BLaER1 (cell line): ENCODE data around the gene FBXW2.
A peak's percentile ranks its signal among the peaks of the same experiment; 100 is the strongest.

Experiments
- H3K27ac ChIP-seq: shearing (Covaris generic); formaldehyde crosslinking; 2 replicates; pipeline ENCODE4 v1.8.1; 2022
- H3K27me3 ChIP-seq: shearing (Covaris generic); formaldehyde crosslinking; 2 replicates; pipeline ENCODE4 v1.8.1; 2022
- H3K36me3 ChIP-seq: shearing (Covaris generic); formaldehyde crosslinking; 2 replicates; pipeline ENCODE4 v1.8.1; 2022
- H3K4me1 ChIP-seq: shearing (Covaris generic); formaldehyde crosslinking; 2 replicates; pipeline ENCODE4 v1.8.1; 2022
- H3K4me2 ChIP-seq: shearing (Covaris generic); formaldehyde crosslinking; 2 replicates; pipeline ENCODE4 v1.8.1; 2022
- H3K4me3 ChIP-seq: shearing (Covaris generic); formaldehyde crosslinking; 2 replicates; pipeline ENCODE4 v1.8.1; 2022
- H3K9ac ChIP-seq: shearing (Covaris generic); formaldehyde crosslinking; 2 replicates; pipeline ENCODE4 v1.8.1; 2022
- H3K9me3 ChIP-seq: shearing (Covaris generic); formaldehyde crosslinking; 2 replicates; pipeline ENCODE4 v1.8.1; 2022
- H4K20me1 ChIP-seq: shearing (Covaris generic); formaldehyde crosslinking; 2 replicates; pipeline ENCODE4 v1.8.1; 2022
- Cebpa-rat ChIP-seq: shearing (Covaris generic); IDR thresholded peaks from 2 replicates; pipeline ENCODE4 v1.8.1; 2022

FBXW2 gene

GRCh38 chr9:120792898-120793765, at the start of gene FBXW2:
FBXW2 (minus strand) TSS chr9:120793416; CDS start chr9:120788258, 5,158 bp downstream.
- H3K4me1 ChIP-seq: peaks cover 30% of the 10 kb centered on the region
- no peak for TF ChIP-seq Cebpa-rat
- no peaks in the 10 kb centered on the region for H3K9me3 ChIP-seq
- H3K27me3 ChIP-seq: no peaks in the 10 kb centered on the region
- H3K4me3 ChIP-seq: peak within 1 kb of the TSS; percentile 95
- H3K9ac ChIP-seq: peak within 1 kb of the TSS; percentile 94
- H3K36me3 ChIP-seq: peaks cover 10% of the 10 kb centered on the region
- peak within 1 kb of the TSS; percentile 88 for H3K27ac ChIP-seq
- peaks cover 27% of the 10 kb centered on the region; the same call in 1 of the 2 replicates for H4K20me1 ChIP-seq
- H3K4me2 ChIP-seq: peak within 1 kb of the TSS; percentile 91

GRCh38 chr9:120841930-120842684, 48.9 kb upstream of the FBXW2 start:
- H3K9ac ChIP-seq: 0 out of 2 replicates have a peak overlapping the region, but pooled peaks have one; percentile 9
- no peak for TF ChIP-seq Cebpa-rat
- H4K20me1 ChIP-seq: no peaks in the 10 kb centered on the region
- peaks cover 28% of the 10 kb centered on the region for H3K27me3 ChIP-seq
- peak overlapping the region; percentile 59 for H3K4me2 ChIP-seq
- no peak overlapping the region for H3K27ac ChIP-seq
- H3K36me3 ChIP-seq: no peaks in the 10 kb centered on the region
- H3K4me1 ChIP-seq: peaks cover 8% of the 10 kb centered on the region; the same call in 1 of the 2 replicates
- peak overlapping the region; percentile 61 for H3K4me3 ChIP-seq
- peaks cover 32% of the 10 kb centered on the region for H3K9me3 ChIP-seq

GRCh38 chr9:120839146-120839545, 45.9 kb upstream of the FBXW2 start:
- no peak for TF ChIP-seq Cebpa-rat
- Histone ChIP-seq H3K4me2 (no peak overlapping the region), H3K9ac (no peak overlapping the region), H3K4me3 (no peak overlapping the region), H4K20me1 (no peaks in the 10 kb centered on the region), H3K27ac (no peak overlapping the region), H3K4me1 (peaks cover 8% of the 10 kb centered on the region; the same call in 1 of the 2 replicates), H3K27me3 (peaks cover 27% of the 10 kb centered on the region), H3K36me3 (no peaks in the 10 kb centered on the region), H3K9me3 (peaks cover 32% of the 10 kb centered on the region)

GRCh38 chr9:120837921-120838320, 44.7 kb upstream of the FBXW2 start:
- TF ChIP-seq Cebpa-rat: no peak
- H3K36me3 ChIP-seq: no peaks in the 10 kb centered on the region
- H3K4me1 ChIP-seq: peaks cover 6% of the 10 kb centered on the region; the same call in 1 of the 2 replicates

GRCh38 chr9:120833325-120833724, 40.1 kb upstream of the FBXW2 start:
- H3K27ac ChIP-seq: no peak overlapping the region
- no peak overlapping the region for H3K4me2 ChIP-seq
- no peaks in the 10 kb centered on the region for H3K36me3 ChIP-seq
- H4K20me1 ChIP-seq: no peaks in the 10 kb centered on the region
- no peaks in the 10 kb centered on the region for H3K4me1 ChIP-seq
- TF ChIP-seq Cebpa-rat: no peak
- H3K4me3 ChIP-seq: no peak overlapping the region
- no peaks in the 10 kb centered on the region for H3K27me3 ChIP-seq
- no peak overlapping the region for H3K9ac ChIP-seq
- no peaks in the 10 kb centered on the region for H3K9me3 ChIP-seq

More at GRCh38 chr9:120837921-120838320, 44.7 kb upstream of the FBXW2 start:
- Histone ChIP-seq H3K4me2 (no peak overlapping the region), H3K27ac (no peak overlapping the region), H3K9me3 (peaks cover 20% of the 10 kb centered on the region), H3K9ac (no peak overlapping the region), H4K20me1 (no peaks in the 10 kb centered on the region), H3K27me3 (peaks cover 15% of the 10 kb centered on the region), H3K4me3 (no peak overlapping the region)

GRCh38 chr9:120832807-120833206, 39.6 kb upstream of the FBXW2 start:
- no peak overlapping the region for H3K9ac ChIP-seq
- no peak overlapping the region for H3K4me2 ChIP-seq
- no peaks in the 10 kb centered on the region for H3K9me3 ChIP-seq
- no peak for TF ChIP-seq Cebpa-rat
- no peak overlapping the region for H3K4me3 ChIP-seq
- no peaks in the 10 kb centered on the region for H3K27me3 ChIP-seq
- H3K4me1 ChIP-seq: no peaks in the 10 kb centered on the region
- no peaks in the 10 kb centered on the region for H3K36me3 ChIP-seq
- no peaks in the 10 kb centered on the region for H4K20me1 ChIP-seq
- H3K27ac ChIP-seq: no peak overlapping the region

GRCh38 chr9:120830865-120831264, 37.6 kb upstream of the FBXW2 start:
- Histone ChIP-seq H3K9ac (no peak overlapping the region), H4K20me1 (no peaks in the 10 kb centered on the region), H3K4me1 (no peaks in the 10 kb centered on the region), H3K4me2 (no peak overlapping the region), H3K27me3 (no peaks in the 10 kb centered on the region), H3K36me3 (no peaks in the 10 kb centered on the region), H3K9me3 (no peaks in the 10 kb centered on the region), H3K4me3 (no peak overlapping the region), H3K27ac (no peak overlapping the region)
- no peak for TF ChIP-seq Cebpa-rat

- H3K9ac ChIP-seq: no peak overlapping the region
- no peak overlapping the region for H3K27ac ChIP-seq
- no peaks in the 10 kb centered on the region for H3K27me3 ChIP-seq
- no peak overlapping the region for H3K4me3 ChIP-seq
- no peak for TF ChIP-seq Cebpa-rat
- no peaks in the 10 kb centered on the region for H3K36me3 ChIP-seq
- H3K4me1 ChIP-seq: no peaks in the 10 kb centered on the region
- H3K4me2 ChIP-seq: no peak overlapping the region
- H3K9me3 ChIP-seq: no peaks in the 10 kb centered on the region
- H4K20me1 ChIP-seq: no peaks in the 10 kb centered on the region
These were observed 36.9 kb upstream of the FBXW2 start for GRCh38 chr9:120830151-120830550.

- no peaks in the 10 kb centered on the region for H3K9me3 ChIP-seq
- no peak overlapping the region for H3K4me3 ChIP-seq
- no peaks in the 10 kb centered on the region for H4K20me1 ChIP-seq
- no peak overlapping the region for H3K4me2 ChIP-seq
- H3K4me1 ChIP-seq: no peaks in the 10 kb centered on the region
- H3K36me3 ChIP-seq: no peaks in the 10 kb centered on the region
- H3K27ac ChIP-seq: no peak overlapping the region
- no peaks in the 10 kb centered on the region for H3K27me3 ChIP-seq
- no peak overlapping the region for H3K9ac ChIP-seq
- no peak for TF ChIP-seq Cebpa-rat
These were observed 36.4 kb upstream of the FBXW2 start for GRCh38 chr9:120829650-120830049.

GRCh38 chr9:120820095-120820494, 26.9 kb upstream of the FBXW2 start:
- H3K4me1 ChIP-seq: peaks cover 7% of the 10 kb centered on the region
- no peak overlapping the region for H3K9ac ChIP-seq
- H3K4me3 ChIP-seq: no peak overlapping the region
- no peaks in the 10 kb centered on the region for H3K9me3 ChIP-seq
- no peak for TF ChIP-seq Cebpa-rat
- H3K36me3 ChIP-seq: no peaks in the 10 kb centered on the region
- H3K27ac ChIP-seq: no peak overlapping the region
- H3K27me3 ChIP-seq: no peaks in the 10 kb centered on the region
- H4K20me1 ChIP-seq: no peaks in the 10 kb centered on the region
- no peak overlapping the region for H3K4me2 ChIP-seq
